Cardiac fibroblast (primary cell): Measurements from ENCODE around the gene PRR7.

Source experiments
- DNase-seq, 2 donors: peaks; one replicate each; pipeline versions ENCODE4 v3.0.0 to v3.0.0-alpha.2; 2010; ENCODE audit warnings: low read depth in 2 of 2
- H3K4me3 ChIP-seq, 2 donors: replicated peaks in 1 of 2; 1 replicate in 1 of 2; 2 replicates in 1 of 2; pipeline ENCODE4 v1.5.1; 2011; ENCODE audit warnings: low read depth in 2 of 2, low read length in 2 of 2, mild to moderate bottlenecking in 2 of 2, moderate library complexity in 1 of 2
- TF ChIP-seq, protein P1 (sequence below): IDR thresholded peaks from one replicate; pipeline ENCODE4 v1.5.1; 2011; ENCODE audit warnings: low read depth, mild to moderate bottlenecking, low read length, inconsistent platforms

The PRR7 gene

GRCh38 chr5:177455036-177455660, 8.5 kb downstream of the PRR7 start:
- H3K4me3 ChIP-seq: peak overlapping the region; percentile 45 to 49
- TF ChIP-seq, protein P1, sequence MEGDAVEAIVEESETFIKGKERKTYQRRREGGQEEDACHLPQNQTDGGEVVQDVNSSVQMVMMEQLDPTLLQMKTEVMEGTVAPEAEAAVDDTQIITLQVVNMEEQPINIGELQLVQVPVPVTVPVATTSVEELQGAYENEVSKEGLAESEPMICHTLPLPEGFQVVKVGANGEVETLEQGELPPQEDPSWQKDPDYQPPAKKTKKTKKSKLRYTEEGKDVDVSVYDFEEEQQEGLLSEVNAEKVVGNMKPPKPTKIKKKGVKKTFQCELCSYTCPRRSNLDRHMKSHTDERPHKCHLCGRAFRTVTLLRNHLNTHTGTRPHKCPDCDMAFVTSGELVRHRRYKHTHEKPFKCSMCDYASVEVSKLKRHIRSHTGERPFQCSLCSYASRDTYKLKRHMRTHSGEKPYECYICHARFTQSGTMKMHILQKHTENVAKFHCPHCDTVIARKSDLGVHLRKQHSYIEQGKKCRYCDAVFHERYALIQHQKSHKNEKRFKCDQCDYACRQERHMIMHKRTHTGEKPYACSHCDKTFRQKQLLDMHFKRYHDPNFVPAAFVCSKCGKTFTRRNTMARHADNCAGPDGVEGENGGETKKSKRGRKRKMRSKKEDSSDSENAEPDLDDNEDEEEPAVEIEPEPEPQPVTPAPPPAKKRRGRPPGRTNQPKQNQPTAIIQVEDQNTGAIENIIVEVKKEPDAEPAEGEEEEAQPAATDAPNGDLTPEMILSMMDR: peak; percentile 41
- DNase-seq: peak; percentile 59 to 67

DNA sequence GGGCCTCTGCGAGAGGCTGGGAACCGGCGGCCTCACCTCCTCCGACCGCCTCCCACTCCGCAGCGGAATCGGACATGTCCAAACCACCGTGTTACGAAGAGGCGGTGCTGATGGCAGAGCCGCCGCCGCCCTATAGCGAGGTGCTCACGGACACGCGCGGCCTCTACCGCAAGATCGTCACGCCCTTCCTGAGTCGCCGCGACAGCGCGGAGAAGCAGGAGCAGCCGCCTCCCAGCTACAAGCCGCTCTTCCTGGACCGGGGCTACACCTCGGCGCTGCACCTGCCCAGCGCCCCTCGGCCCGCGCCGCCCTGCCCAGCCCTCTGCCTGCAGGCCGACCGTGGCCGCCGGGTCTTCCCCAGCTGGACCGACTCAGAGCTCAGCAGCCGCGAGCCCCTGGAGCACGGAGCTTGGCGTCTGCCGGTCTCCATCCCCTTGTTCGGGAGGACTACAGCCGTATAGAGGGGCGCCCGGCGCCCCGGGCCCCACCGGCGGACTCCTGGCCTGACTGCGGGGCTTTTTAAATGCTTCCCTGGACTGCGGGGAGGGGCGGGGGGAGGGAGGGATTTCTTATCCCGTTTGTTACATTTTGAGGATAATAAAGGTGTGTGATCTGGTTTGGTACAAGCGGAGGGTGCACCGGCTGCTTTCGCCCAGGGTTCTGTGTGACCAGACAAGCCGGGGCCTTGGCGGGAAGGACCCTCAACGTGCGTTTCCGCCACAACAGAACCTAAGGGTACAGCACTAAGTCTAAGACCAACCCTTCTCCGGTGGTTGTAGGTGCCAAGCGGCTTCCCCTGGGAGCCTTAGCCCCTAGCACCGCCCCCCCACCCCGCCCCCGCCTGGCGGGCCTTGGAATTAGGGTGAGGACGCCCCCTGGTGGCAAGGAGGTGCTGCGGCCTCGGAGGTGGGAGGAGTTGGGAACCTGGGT, 9.3 kb downstream of the PRR7 start:
- TF ChIP-seq, protein P1: peak; percentile 91
- peak; percentile 92 to 93 for DNase-seq
- peak overlapping the region; percentile 42 to 45 for H3K4me3 ChIP-seq

GRCh38 chr5:177456591-177456964, 10.0 kb downstream of the PRR7 start:
- TF ChIP-seq, protein P1: no peak
- no peak for DNase-seq
- no peak overlapping the region for H3K4me3 ChIP-seq

DNA sequence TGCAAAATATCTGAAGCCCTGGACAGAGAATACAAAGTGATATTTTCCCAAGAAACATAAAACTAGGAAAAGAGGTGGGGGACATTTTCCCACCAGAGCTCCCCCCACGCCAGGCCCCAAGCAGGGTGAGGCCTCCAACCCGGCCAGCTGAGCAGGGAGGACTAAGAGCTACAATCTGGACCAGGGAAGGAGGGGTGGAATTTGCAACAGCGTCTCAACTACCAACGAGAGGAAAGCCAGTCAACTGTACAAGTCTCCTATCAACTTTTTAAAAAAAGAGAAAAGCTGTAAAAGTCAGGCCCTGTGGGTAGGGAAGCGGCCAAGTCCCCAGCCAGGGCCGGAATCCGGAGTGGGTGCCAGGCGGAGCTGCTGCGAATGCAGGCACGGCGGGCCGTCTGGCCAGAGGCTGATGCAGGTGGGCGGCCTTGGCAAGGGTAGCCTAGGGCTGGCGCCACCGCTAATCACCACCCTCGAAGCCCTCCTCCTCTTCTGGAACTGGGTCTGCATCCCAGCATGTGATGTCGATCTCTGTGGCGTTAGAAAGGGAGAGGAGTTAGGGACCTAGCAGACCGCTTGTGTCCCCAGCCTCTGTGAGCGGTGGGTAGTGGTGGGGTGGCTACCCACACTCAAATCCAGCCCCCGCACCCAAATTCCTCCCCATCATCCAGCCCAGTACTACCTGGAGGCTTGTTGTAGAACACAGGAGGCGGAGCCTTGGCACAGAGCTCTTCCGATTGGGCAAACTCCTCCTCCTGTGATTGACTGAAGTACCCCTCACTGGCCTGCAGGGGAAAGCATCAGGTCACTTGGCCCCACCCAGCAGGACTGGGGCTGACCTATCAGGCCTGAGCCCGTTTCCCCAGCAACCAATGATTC, 10.6 kb downstream of the PRR7 start:
- TF ChIP-seq, protein P1: peak; percentile 77
- H3K4me3 ChIP-seq: no peak overlapping the region
- DNase-seq: peak; percentile 97 to 98

- DNase-seq: no peak
- H3K4me3 ChIP-seq: no peak overlapping the region
- TF ChIP-seq, protein P1: no peak
Measured at GRCh38 chr5:177457852-177458681, 11.5 kb downstream of the PRR7 start.
